GM12873 (cell line): ENCODE measurements around the gene GCK.

Experiments
- CTCF ChIP-seq: IDR thresholded peaks from 2 replicates; pipeline ENCODE4 v1.5.1; 2012; ENCODE audit warnings: low read depth, mild to moderate bottlenecking, moderate library complexity, low read length, control low read depth; ENCODE audit not compliant: insufficient read depth; ENCODE audit errors: missing control alignments

GCK gene

GRCh38 chr7:44189286-44189992 is at the start of gene GCK:
Gene GCK, minus strand, starts transcription at chr7:44189439. Its CDS starts 486 bp downstream, at chr7:44188953.
- no peak for TF ChIP-seq CTCF

- no peak for TF ChIP-seq CTCF
These were observed 49.0 kb upstream of the GCK start for GRCh38 chr7:44238116-44238695.

- TF ChIP-seq CTCF: no peak
These were observed 48.5 kb upstream of the GCK start for GRCh38 chr7:44237696-44238095.

- TF ChIP-seq CTCF: no peak
These were observed 47.1 kb upstream of the GCK start for GRCh38 chr7:44236333-44236728.

- no peak for TF ChIP-seq CTCF
These were observed 46.5 kb upstream of the GCK start for GRCh38 chr7:44235582-44236332.

GRCh38 chr7:44235066-44235465 is 45.8 kb upstream of the GCK start:
- TF ChIP-seq CTCF: no peak
